Duodenal mucosa (tissue), 2 donors: ENCODE data around the gene IDUA.

ENCODE experiments used
- H3K27ac ChIP-seq: one replicate; pipeline ENCODE4 v1.7.0; 2013; ENCODE audit warnings: low read depth, low read length
- H3K27me3 ChIP-seq, 2 donors: one replicate each; pipeline ENCODE4 v1.7.0; 2013; ENCODE audit warnings: low read length in 2 of 2, control low read depth in 1 of 2; ENCODE audit not compliant: insufficient read depth in 2 of 2, control insufficient read depth in 1 of 2
- H3K36me3 ChIP-seq, 2 donors: one replicate each; pipeline ENCODE4 v1.7.0; 2013; ENCODE audit warnings: low read length in 2 of 2, control low read depth in 1 of 2; ENCODE audit not compliant: insufficient read depth in 2 of 2, control insufficient read depth in 1 of 2
- H3K4me1 ChIP-seq, 2 donors: one replicate each; pipeline ENCODE4 v1.7.0; 2013; ENCODE audit warnings: low read length in 2 of 2, control low read depth in 1 of 2; ENCODE audit not compliant: insufficient read depth in 2 of 2, control insufficient read depth in 1 of 2
- H3K4me3 ChIP-seq, 2 donors: one replicate each; pipeline ENCODE4 v1.7.0; 2013; ENCODE audit warnings: low read length in 2 of 2, low read depth in 1 of 2
- H3K9ac ChIP-seq, 2 donors: one replicate each; pipeline ENCODE4 v1.7.0; 2013; ENCODE audit warnings: low read length in 2 of 2, low read depth in 1 of 2
- H3K9me3 ChIP-seq, 2 donors: one replicate each; pipeline ENCODE4 v1.7.0; 2013; ENCODE audit warnings: low read length in 2 of 2, control low read depth in 1 of 2; ENCODE audit not compliant: control insufficient read depth in 1 of 2

The IDUA gene

DNA sequence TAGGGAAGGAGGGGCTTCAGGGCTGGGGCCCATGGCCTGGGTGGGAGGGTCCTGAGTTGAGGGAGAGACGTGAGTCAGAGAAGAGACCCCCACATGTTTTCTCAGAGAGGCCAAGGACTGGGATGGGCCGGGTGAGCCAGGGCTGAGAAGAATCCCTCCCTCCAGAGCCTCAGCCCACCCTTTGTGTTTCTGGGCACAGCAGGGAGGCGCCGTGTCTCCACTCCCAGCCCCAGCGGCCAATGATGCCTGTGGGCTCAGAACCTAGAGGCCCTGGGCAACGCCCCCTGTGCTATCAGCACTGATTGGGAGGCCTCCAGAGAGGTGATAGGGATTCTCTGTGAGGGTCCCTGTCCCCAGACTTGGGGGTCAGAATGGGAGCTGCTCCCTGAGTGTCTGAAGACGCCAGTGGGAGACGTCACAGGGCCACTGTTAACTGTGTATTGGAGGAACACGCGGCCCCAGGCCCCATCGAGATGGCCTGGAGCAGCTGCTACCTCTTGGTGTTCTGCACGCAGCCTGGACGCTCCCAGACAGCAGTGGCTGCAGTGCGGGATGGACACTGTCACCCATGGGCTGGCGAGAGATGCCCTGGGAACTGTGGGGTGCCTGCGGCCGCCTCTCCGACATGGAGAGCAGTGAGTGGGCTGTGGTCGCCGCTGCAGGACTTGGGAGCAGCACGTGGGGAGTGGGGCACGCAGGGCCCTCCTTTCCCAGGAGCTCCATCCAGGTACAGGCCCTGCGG lies 33.1 kb downstream of the IDUA start:
- H3K9ac ChIP-seq: no peak overlapping the region
- H3K9me3 ChIP-seq: no peaks in the 10 kb centered on the region
- H3K27me3 ChIP-seq: no peaks in the 10 kb centered on the region
- peaks cover 0 to 3% of the 10 kb centered on the region in 2 donors for H3K36me3 ChIP-seq
- H3K4me1 ChIP-seq: peaks cover 0 to 6% of the 10 kb centered on the region in 2 donors
- no peak overlapping the region for H3K27ac ChIP-seq
- no peak overlapping the region for H3K4me3 ChIP-seq

DNA sequence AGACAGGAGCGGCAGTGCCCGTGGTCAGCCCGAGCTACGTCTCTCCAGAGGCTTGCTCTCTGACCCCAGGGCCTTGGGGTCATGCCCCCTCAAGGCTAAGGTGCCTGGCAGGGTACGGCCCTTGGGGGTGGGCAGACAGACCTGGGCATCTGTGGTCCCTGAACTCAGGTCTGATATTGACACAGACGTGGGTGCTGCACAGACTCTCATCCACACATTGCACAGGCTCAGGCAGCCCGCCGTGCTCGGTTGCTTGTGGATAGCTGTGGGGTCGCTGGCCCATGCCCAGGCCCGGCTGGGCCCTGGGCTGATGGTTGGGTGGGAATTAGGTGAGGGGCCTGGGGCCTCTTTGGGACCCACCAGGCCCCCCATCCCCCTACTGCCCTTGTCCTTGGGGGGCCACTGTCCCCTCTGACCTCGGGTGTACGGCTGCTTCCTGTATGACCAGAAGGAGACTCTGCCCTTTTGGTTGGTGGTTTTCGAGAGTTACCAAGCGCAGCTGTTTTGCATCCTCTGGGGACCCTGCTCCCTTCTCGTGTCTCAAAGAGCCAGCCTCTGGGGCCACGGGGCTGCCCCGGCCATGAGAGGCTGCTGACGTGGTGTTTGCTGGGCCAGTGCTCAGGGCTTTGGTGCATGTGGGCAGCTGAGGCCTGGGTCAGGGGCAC lies 34.7 kb downstream of the IDUA start:
- Histone ChIP-seq H3K36me3 (peaks cover 3 to 12% of the 10 kb centered on the region in 2 donors), H3K4me1 (peaks cover 5 to 20% of the 10 kb centered on the region in 2 donors), H3K27me3 (no peaks in the 10 kb centered on the region), H3K9ac (no peak overlapping the region), H3K4me3 (no peak overlapping the region), H3K9me3 (no peaks in the 10 kb centered on the region), H3K27ac (no peak overlapping the region)

DNA sequence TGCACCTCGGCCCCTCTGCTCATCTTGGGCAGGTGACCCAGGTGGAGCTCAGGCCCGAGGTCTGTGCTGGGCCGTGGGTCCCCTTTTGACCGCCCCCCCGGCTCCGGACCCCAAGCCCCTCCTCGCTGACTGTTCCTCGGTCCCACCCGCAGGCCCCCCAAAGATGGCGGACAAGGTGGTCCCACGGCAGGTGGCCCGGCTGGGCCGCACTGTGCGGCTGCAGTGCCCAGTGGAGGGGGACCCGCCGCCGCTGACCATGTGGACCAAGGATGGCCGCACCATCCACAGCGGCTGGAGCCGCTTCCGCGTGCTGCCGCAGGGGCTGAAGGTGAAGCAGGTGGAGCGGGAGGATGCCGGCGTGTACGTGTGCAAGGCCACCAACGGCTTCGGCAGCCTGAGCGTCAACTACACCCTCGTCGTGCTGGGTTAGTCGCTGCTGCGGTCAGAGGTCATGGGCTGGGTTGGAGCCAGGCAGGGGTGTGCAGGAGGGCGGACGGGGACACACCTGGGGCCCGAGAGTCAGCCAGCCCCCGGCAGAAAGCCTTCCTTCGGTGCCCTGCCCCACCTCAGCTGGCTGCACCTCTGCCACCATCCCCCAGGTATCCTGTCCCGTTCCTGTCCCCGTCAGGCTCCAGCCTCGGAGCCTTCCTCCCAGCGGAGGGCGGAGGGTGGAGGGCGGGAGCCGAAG lies 35.4 kb downstream of the IDUA start:
- H3K36me3 ChIP-seq: peaks cover 3 to 12% of the 10 kb centered on the region in 2 donors
- H3K27me3 ChIP-seq: no peaks in the 10 kb centered on the region
- no peak overlapping the region for H3K27ac ChIP-seq
- no peaks in the 10 kb centered on the region for H3K9me3 ChIP-seq
- peak overlapping the region in 1 of 2 donors; percentile 16 for H3K4me3 ChIP-seq
- H3K4me1 ChIP-seq: peaks cover 5 to 20% of the 10 kb centered on the region in 2 donors
- H3K9ac ChIP-seq: no peak overlapping the region

DNA sequence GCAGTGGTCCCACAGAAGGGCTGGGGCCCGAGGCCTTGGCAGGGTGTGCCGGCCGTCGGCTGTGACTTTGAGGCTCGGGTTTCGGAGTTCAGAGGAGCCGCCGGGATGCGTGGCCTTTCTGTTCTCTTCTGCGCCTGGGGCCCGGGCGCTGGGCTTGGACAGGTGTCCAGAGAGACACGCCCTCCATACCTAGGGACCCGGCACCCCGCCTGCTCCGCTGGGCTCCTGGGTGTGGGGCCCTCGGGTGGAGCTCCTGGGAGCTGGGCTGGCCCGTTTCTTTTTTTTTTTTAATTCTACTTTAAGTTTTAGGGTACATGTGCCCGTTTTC lies 35.9 kb downstream of the IDUA start:
- Histone ChIP-seq H3K27me3 (peaks cover 0 to 3% of the 10 kb centered on the region in 2 donors), H3K36me3 (peaks cover 3 to 12% of the 10 kb centered on the region in 2 donors), H3K9ac (no peak overlapping the region), H3K27ac (no peak overlapping the region), H3K4me1 (peaks cover 5 to 20% of the 10 kb centered on the region in 2 donors), H3K9me3 (no peaks in the 10 kb centered on the region), H3K4me3 (no peak overlapping the region)

DNA sequence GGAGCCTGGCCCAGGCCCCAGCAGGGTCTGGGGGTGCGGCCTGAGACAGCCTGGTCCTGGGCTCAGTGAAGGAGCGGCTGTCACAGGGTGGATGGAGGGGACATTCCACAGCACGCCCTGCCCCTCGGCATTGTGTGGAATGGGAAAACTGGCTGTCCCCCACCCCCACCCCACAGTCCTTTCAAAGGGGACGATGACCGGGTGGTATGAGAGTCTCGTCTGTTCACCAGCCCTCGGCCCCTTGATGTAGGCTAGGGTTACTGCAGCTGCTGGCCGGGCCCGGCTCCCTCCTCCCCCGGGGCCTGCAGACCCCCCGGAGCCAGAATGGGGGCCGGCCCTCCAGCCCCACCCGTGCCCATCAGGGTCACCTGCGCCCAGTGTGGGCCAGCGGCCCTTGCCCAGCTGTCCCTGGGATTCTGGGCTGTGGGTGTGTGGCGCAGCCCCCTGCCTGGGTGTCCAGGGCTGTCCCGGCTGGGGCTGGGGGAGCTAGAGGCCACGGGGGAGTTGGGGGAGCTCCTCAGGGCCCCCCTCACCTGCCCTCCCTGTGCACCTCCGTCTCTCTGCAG lies 36.3 kb downstream of the IDUA start:
- peaks cover 5 to 20% of the 10 kb centered on the region in 2 donors for H3K4me1 ChIP-seq
- H3K9me3 ChIP-seq: no peaks in the 10 kb centered on the region
- no peak overlapping the region for H3K27ac ChIP-seq
- H3K9ac ChIP-seq: no peak overlapping the region
- H3K27me3 ChIP-seq: peaks cover 0 to 7% of the 10 kb centered on the region in 2 donors
- no peak overlapping the region for H3K4me3 ChIP-seq
- H3K36me3 ChIP-seq: peaks cover 3 to 12% of the 10 kb centered on the region in 2 donors

DNA sequence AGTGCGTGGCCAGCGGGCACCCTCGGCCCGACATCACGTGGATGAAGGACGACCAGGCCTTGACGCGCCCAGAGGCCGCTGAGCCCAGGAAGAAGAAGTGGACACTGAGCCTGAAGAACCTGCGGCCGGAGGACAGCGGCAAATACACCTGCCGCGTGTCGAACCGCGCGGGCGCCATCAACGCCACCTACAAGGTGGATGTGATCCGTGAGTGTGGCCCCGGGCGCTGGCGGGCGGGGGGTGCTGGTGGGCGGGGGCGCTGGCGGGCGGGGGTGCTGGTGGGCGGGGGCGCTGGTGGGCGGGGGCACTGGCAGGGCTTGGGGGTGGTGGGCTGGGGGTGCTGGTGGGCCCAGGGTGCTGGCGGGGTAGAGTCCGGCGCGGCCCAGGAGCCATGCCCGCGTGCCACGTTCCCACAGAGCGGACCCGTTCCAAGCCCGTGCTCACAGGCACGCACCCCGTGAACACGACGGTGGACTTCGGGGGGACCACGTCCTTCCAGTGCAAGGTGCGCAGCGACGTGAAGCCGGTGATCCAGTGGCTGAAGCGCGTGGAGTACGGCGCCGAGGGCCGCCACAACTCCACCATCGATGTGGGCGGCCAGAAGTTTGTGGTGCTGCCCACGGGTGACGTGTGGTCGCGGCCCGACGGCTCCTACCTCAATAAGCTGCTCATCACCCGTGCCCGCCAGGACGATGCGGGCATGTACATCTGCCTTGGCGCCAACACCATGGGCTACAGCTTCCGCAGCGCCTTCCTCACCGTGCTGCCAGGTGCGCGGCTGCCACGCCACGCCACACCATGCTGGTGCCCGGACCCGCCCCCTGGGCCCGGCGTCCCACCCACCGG lies 37.3 kb downstream of the IDUA start:
- Histone ChIP-seq H3K36me3 (peaks cover 3 to 12% of the 10 kb centered on the region in 2 donors), H3K27me3 (peaks cover 5 to 15% of the 10 kb centered on the region in 2 donors), H3K4me3 (no peak overlapping the region), H3K27ac (no peak overlapping the region), H3K4me1 (peaks cover 5 to 20% of the 10 kb centered on the region in 2 donors), H3K9ac (no peak overlapping the region), H3K9me3 (no peaks in the 10 kb centered on the region)

DNA sequence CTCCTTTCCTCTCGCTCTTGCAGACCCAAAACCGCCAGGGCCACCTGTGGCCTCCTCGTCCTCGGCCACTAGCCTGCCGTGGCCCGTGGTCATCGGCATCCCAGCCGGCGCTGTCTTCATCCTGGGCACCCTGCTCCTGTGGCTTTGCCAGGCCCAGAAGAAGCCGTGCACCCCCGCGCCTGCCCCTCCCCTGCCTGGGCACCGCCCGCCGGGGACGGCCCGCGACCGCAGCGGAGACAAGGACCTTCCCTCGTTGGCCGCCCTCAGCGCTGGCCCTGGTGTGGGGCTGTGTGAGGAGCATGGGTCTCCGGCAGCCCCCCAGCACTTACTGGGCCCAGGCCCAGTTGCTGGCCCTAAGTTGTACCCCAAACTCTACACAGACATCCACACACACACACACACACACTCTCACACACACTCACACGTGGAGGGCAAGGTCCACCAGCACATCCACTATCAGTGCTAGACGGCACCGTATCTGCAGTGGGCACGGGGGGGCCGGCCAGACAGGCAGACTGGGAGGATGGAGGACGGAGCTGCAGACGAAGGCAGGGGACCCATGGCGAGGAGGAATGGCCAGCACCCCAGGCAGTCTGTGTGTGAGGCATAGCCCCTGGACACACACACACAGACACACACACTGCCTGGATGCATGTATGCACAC lies 38.2 kb downstream of the IDUA start:
- peaks cover 3 to 12% of the 10 kb centered on the region in 2 donors for H3K36me3 ChIP-seq
- no peak overlapping the region for H3K9ac ChIP-seq
- H3K4me3 ChIP-seq: no peak overlapping the region
- peaks cover 5 to 20% of the 10 kb centered on the region in 2 donors for H3K4me1 ChIP-seq
- H3K27me3 ChIP-seq: peaks cover 8 to 22% of the 10 kb centered on the region in 2 donors
- no peaks in the 10 kb centered on the region for H3K9me3 ChIP-seq
- no peak overlapping the region for H3K27ac ChIP-seq

DNA sequence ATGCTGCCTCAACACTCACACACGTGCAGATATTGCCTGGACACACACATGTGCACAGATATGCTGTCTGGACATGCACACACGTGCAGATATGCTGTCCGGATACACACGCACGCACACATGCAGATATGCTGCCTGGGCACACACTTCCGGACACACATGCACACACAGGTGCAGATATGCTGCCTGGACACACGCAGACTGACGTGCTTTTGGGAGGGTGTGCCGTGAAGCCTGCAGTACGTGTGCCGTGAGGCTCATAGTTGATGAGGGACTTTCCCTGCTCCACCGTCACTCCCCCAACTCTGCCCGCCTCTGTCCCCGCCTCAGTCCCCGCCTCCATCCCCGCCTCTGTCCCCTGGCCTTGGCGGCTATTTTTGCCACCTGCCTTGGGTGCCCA lies 39.3 kb downstream of the IDUA start:
- Histone ChIP-seq H3K4me1 (peaks cover 5 to 20% of the 10 kb centered on the region in 2 donors), H3K27ac (no peak overlapping the region), H3K9ac (no peak overlapping the region), H3K36me3 (peaks cover 3 to 12% of the 10 kb centered on the region in 2 donors), H3K9me3 (no peaks in the 10 kb centered on the region), H3K4me3 (peak overlapping the region in 1 of 2 donors; percentile 38), H3K27me3 (peaks cover 8 to 27% of the 10 kb centered on the region in 2 donors)

DNA sequence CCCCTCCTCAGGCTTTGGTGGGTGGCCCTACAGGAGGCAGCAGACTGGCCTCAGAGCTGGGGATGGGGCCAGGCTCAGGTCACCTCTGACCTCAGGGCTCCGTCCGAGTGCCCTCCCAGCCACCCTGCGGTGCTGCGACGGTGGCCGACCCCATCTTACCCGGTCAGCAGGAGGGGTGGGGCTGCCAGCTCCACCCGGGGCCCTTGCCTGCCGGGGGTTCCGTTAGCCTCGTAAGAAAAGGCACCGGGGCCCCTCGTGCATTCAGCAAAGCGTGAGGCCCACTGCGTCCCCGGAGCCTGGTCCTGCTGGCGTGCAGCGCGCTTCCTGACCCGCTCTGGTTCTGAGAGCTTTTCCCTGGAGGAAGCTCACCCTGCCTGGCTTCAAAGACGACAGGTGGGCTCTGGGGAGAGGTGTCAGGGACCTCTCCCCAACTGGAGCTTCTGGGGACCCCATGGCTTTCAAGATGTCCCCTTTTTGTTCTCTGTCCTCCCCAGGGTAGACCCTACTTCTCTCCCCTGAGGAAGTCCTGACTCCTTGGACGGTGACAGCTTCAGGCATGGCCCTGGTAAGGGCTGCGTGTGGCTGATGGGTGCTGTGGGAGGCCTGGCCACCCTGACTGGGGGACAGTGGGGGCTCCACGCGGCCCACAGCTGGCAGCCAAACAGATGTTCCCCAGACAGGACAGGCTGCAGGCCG lies 40.5 kb downstream of the IDUA start:
- no peaks in the 10 kb centered on the region for H3K9me3 ChIP-seq
- H3K9ac ChIP-seq: no peak overlapping the region
- peaks cover 5 to 16% of the 10 kb centered on the region in 2 donors for H3K4me1 ChIP-seq
- H3K27me3 ChIP-seq: peaks cover 8 to 27% of the 10 kb centered on the region in 2 donors
- no peak overlapping the region for H3K4me3 ChIP-seq
- H3K27ac ChIP-seq: no peak overlapping the region
- peaks cover 3 to 12% of the 10 kb centered on the region in 2 donors for H3K36me3 ChIP-seq
